ENCODE data around the gene BCL11B.
A peak's percentile ranks its signal among the peaks of the same experiment; 100 is the strongest.

BCL11B gene

DNA sequence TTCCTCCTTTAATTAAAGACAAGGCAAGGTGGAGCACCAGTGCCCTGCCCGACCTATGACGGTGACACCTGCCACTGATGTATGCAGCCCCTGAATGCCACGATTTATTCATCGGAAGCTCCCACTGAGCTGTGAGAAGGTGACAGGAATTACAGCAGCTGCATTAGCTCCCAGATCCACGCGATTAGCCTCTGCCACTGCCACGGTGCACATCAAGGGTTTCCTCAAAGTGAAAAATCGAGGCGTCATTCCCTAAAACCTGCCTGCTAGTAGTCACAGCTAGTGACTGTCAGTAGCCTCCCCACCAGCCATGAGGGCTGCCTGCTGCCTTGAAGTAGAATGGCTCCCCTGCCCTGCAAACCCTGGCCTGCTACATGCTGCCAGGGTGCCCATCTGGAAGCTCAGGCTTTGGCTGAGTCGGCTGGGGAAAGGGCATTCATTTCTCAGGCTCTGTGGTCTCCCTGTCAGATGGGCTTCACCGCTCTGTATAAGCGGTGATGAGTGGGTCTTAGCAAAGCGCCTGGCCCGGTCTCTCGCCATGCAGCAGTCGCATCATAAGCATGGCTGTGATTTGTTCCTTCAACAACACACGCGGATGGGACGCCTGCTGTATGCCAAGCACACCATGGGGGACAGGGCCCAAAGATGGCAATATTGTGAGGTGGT, 8.2 kb upstream of the BCL11B start:
- no peak for TF ChIP-seq CTCF (IDR thresholded peaks at IDR 0.05; ENCODE audit: low read depth, low read length)
- H3K4me3 ChIP-seq (ENCODE audit: low read depth, low read length) = no peak overlapping the region
- in situ Hi-C loops (cut with HindIII; ENCODE audit: low sequenced_read_pairs) = no loop called here
- DNase-seq (ENCODE audit: low read depth, low spot score) = no peak

DNA sequence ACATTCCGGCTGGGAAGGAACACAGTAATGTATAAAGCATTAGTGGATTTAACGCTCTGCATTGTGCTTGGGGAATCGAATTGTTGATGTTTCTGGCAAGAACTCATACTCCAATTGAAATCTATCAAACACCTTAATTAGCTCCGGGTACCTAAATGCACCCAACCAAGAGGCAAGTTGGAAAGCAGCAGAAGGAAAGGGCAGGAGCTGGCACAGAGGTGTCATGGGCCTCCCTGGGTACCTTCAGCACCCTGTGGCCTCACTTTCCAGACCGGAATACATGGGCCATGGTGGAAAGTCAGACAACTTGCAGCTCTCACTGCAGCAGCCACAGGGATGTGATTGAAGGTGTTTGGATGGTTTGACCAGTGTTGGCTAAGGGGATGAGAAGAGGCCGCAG, 6.8 kb upstream of the BCL11B start:
- in situ Hi-C loops (cut with HindIII; ENCODE audit: low sequenced_read_pairs) = no loop called here
- TF ChIP-seq CTCF (IDR thresholded peaks at IDR 0.05; ENCODE audit: low read depth, low read length) = no peak
- no peak for DNase-seq (ENCODE audit: low read depth, low spot score)
- H3K4me3 ChIP-seq (ENCODE audit: low read depth, low read length) = no peak overlapping the region

DNA sequence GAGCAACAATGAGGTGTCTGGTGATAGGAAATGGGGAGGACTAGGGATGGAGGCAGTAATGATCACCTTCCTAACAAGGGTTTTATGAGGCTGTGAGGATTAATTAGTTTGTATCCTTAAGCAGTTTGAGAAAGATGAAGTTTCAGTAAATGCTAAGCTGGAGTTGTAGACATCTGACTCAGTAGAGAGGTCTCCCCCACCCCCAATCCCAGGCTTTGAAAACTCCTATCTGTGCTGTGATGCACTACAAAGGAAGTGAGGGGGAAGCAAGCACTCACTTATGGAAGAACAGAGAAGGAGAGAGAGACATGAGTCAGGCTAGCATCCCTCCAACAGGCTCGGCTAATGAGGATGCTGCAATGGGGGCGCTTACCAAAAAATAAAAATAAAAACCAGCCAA, 5.5 kb upstream of the BCL11B start:
- no peak for TF ChIP-seq CTCF (IDR thresholded peaks at IDR 0.05; ENCODE audit: low read depth, low read length)
- no peak overlapping the region for H3K4me3 ChIP-seq (ENCODE audit: low read depth, low read length)
- DNase-seq (ENCODE audit: low read depth, low spot score) = no peak
- in situ Hi-C loops (cut with HindIII; ENCODE audit: low sequenced_read_pairs) = no loop called here

GRCh38 chr14:99276482-99276881, 4.5 kb upstream of the BCL11B start:
- DNase-seq (ENCODE audit: low read depth, low spot score) = no peak
- in situ Hi-C loops (cut with HindIII; ENCODE audit: low sequenced_read_pairs) = no loop called here
- TF ChIP-seq CTCF (IDR thresholded peaks at IDR 0.05; ENCODE audit: low read depth, low read length) = no peak
- H3K4me3 ChIP-seq (ENCODE audit: low read depth, low read length) = no peak overlapping the region

DNA sequence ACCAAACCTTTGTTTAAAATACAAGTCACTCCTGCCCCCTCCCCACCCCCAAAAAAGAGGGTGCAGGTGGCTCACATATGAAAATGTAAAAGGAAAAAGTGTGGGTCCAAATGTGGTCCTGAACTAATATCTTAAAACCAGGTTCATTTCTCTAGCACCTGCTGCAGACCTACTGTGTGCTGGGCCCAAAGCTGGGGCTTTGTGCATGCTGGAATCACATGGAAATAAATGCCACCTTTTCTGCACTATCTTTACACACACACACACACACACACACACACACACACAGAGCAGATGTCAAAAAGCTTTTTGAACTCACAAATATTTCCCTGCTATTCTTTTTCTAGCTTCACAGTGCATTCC, 3.2 kb upstream of the BCL11B start:
- in situ Hi-C loops (cut with HindIII; ENCODE audit: low sequenced_read_pairs) = no loop called here
- DNase-seq (ENCODE audit: low read depth, low spot score) = no peak
- TF ChIP-seq CTCF (IDR thresholded peaks at IDR 0.05; ENCODE audit: low read depth, low read length) = no peak
- H3K4me3 ChIP-seq (ENCODE audit: low read depth, low read length) = no peak overlapping the region

GRCh38 chr14:99274346-99275221, 2.6 kb upstream of the BCL11B start:
- peak overlapping the region; percentile 32 for H3K4me3 ChIP-seq (ENCODE audit: low read depth, low read length)
- TF ChIP-seq CTCF (IDR thresholded peaks at IDR 0.05; ENCODE audit: low read depth, low read length) = peak; percentile 44
- in situ Hi-C loops (cut with HindIII; ENCODE audit: low sequenced_read_pairs) = no loop called here
- peak; percentile 71 for DNase-seq (ENCODE audit: low read depth, low spot score)

Measured in astrocyte of the spinal cord (primary cell).